Prostate gland (tissue), 2 donors: ENCODE measurements around the gene MRPS18A. TPM values are rescaled to one million over a fixed set of nuclear protein-coding genes. Genes with fewer than 3 reads are reported as not detected.

Source experiments
- DNase-seq: peaks from one replicate; pipeline ENCODE4 v3.0.0-alpha.2; 2019; ENCODE audit warnings: low spot score
- H3K27ac ChIP-seq, 2 donors: fragments of 200-600 bp; sonication (generic); 2 replicates each; pipeline ENCODE4 v1.5.1; 2017 to 2019
- H3K27me3 ChIP-seq: fragments of 200-600 bp; sonication (generic); replicated peaks from 2 replicates; pipeline ENCODE4 v1.5.1; 2019; ENCODE audit not compliant: insufficient read depth
- H3K36me3 ChIP-seq, 2 donors: fragments of 200-600 bp; sonication (generic); 1 replicate in 1 of 2; 2 replicates in 1 of 2; pipeline versions ENCODE4 v1.5.1 to v1.8.1; 2017 to 2019
- H3K4me1 ChIP-seq: fragments of 200-600 bp; sonication (generic); replicated peaks from 2 replicates; pipeline ENCODE4 v1.5.1; 2019
- H3K4me3 ChIP-seq, 2 donors: fragments of 200-600 bp; sonication (generic); 2 replicates each; pipeline ENCODE4 v1.5.1; 2017 to 2019
- H3K9me3 ChIP-seq: fragments of 200-600 bp; sonication (generic); 2 replicates; pipeline ENCODE4 v1.5.1; 2017
- POLR2A ChIP-seq: fragments of 450-650 bp; IDR thresholded peaks from one replicate; pipeline ENCODE4 v1.6.1; 2016; ENCODE audit warnings: antibody characterized with exemption, mild to moderate bottlenecking
- POLR2AphosphoS5 ChIP-seq: sonication (generic); formaldehyde crosslinking; IDR thresholded peaks from one replicate; pipeline ENCODE4 v1.6.1; 2017; ENCODE audit warnings: antibody characterized with exemption
- WGBS: methylation state at CpG from one replicate; pipeline ENCODE4 v1.1.5; 2018; 5-methylcytosine and 5-hydroxymethylcytosine counted together
- intact Hi-C: fragments of 100-400 bp; cut with DNase I; formaldehyde crosslinking; loops from one replicate; pipeline ENCODE4 v1.14.2; 2022
- total RNA-seq, 2 donors: library from RNA; depleted of rRNA; stranded (reverse); fragments of >200 nt; gene quantifications; one replicate each; pipeline ENCODE4 v1.1.0, GENCODE V29; 2016
- TF ChIP-seq, protein P1 (sequence below), 4 experiments: fragments of 200-600 bp in 2 of 4; fragments of 450-650 bp in 2 of 4; sonication (generic) in 2 of 4; IDR thresholded peaks; 1 replicate in 3 of 4; 2 replicates in 1 of 4; pipeline ENCODE4 v1.5.1; 2016 to 2019; ENCODE audit warnings: antibody characterized with exemption in 4 of 4, mild to moderate bottlenecking in 2 of 4, moderate library complexity in 2 of 4

Gene MRPS18A
- total RNA-seq, 2 donors from 2014 or later: 56.6 to 56.9 TPM

DNA sequence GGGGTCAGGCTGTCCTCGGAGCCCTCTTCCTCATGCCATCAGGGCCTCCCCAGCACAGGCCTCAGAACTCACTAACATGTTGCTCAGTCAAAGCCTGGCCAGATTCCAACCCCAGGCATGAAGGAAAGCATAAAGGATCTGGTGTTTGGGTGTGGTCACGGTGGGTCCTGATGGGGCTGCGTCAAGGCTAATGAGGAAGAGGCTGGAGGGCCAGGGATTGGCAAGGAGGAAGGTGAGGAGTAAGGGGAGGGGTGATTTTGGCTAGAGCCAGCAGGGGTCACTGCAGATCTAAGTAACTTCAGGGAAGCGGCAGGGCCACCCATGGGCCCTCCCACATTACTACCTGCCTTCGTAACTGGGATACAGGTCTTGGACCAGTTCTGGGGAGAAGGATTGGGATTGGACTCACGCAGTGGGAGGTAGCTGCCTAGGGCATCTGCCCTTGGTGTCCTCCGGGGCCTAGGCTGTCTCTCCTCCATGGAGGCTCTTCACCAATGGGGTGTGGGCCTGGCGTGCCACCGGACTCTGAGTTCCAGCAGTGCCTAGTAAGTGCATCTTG lies 36.2 kb upstream of the MRPS18A start:
- Histone ChIP-seq H3K27ac (peak overlapping the region in 1 of 2 donors; percentile 84), H3K4me3 (no peak overlapping the region), H3K9me3 (no peaks in the 10 kb centered on the region), H3K27me3 (no peaks in the 10 kb centered on the region), H3K4me1 (peaks cover 13% of the 10 kb centered on the region), H3K36me3 (no peaks in the 10 kb centered on the region)
- 56% methylated on average over 9 of the region's 9 CpGs for WGBS
- intact Hi-C loops: no loop called here
- TF ChIP-seq POLR2AphosphoS5 (peak; percentile 80), POLR2A (peak; percentile 53)
- TF ChIP-seq, protein P1, sequence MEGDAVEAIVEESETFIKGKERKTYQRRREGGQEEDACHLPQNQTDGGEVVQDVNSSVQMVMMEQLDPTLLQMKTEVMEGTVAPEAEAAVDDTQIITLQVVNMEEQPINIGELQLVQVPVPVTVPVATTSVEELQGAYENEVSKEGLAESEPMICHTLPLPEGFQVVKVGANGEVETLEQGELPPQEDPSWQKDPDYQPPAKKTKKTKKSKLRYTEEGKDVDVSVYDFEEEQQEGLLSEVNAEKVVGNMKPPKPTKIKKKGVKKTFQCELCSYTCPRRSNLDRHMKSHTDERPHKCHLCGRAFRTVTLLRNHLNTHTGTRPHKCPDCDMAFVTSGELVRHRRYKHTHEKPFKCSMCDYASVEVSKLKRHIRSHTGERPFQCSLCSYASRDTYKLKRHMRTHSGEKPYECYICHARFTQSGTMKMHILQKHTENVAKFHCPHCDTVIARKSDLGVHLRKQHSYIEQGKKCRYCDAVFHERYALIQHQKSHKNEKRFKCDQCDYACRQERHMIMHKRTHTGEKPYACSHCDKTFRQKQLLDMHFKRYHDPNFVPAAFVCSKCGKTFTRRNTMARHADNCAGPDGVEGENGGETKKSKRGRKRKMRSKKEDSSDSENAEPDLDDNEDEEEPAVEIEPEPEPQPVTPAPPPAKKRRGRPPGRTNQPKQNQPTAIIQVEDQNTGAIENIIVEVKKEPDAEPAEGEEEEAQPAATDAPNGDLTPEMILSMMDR (IDR thresholded peaks at IDR 0.05): peak; percentile 16 to 86 (median 72)
- peak; percentile 84 for DNase-seq

DNA sequence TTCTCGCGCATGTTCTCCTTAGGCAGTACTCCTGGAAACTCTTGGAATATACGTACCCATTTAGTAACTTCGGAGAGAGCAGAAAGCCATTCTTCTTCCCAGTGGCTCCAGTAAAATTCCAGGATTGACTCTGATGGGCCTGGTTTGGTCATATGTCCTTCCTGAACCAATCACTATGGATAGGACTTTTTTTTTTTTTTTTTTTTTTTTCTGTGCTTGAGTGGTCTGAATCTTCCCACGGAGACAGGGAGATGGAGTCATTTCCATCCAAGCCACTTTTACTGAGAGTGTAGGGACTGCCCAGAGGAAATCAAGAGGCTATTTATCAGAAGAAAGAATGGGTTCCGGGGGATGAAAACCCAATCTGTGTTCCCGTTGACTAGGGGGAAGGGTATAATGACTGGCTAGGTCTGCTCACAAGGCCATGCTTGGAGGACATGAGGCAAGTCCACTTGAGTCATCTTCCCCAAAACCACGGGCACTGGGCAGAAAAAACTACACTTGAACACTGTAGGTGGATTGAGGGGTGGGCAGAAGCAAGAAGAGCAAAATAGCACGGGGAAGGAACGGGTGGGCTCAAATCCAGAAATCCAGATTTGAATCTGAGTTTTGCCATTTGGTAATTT lies 35.4 kb upstream of the MRPS18A start:
- Histone ChIP-seq H3K36me3 (no peaks in the 10 kb centered on the region), H3K27ac (no peak overlapping the region), H3K4me1 (peaks cover 13% of the 10 kb centered on the region), H3K4me3 (no peak overlapping the region), H3K9me3 (no peaks in the 10 kb centered on the region), H3K27me3 (no peaks in the 10 kb centered on the region)
- 87% methylated on average over 10 of the region's 10 CpGs for WGBS
- TF ChIP-seq POLR2AphosphoS5 (no peak), POLR2A (no peak)
- TF ChIP-seq, protein P1 (IDR thresholded peaks at IDR 0.05): no peak
- DNase-seq: no peak
- intact Hi-C loops: no loop called here

DNA sequence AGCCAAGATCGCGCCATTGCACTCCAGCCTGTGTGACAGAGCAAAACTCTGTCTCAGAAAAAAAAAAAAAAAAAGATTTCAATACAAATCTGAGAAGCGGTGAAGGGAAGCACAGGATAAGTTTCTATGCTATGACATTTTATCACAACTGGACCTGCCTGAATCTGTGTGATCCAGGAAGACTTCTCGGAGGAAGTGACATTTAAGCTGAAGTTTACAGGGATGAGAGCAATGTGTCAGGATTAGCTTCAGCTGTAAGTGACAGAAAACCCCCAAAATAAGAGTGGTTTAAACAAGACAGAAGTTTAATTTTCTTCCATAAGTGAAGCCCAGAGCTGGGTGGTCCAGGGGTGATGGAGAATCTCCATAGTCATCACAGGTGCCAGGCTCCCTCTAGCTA lies 33.4 kb upstream of the MRPS18A start:
- no peak overlapping the region for H3K4me3 ChIP-seq
- H3K9me3 ChIP-seq: no peaks in the 10 kb centered on the region
- H3K27ac ChIP-seq: no peak overlapping the region
- DNase-seq: no peak
- no peak for TF ChIP-seq POLR2AphosphoS5
- no peak for TF ChIP-seq POLR2A
- TF ChIP-seq, protein P1 (IDR thresholded peaks at IDR 0.05): no peak
- 82% methylated on average over 4 of the region's 4 CpGs for WGBS
- H3K4me1 ChIP-seq: peaks cover 16% of the 10 kb centered on the region
- no peaks in the 10 kb centered on the region for H3K27me3 ChIP-seq
- no peaks in the 10 kb centered on the region for H3K36me3 ChIP-seq
- intact Hi-C loops: no loop called here

DNA sequence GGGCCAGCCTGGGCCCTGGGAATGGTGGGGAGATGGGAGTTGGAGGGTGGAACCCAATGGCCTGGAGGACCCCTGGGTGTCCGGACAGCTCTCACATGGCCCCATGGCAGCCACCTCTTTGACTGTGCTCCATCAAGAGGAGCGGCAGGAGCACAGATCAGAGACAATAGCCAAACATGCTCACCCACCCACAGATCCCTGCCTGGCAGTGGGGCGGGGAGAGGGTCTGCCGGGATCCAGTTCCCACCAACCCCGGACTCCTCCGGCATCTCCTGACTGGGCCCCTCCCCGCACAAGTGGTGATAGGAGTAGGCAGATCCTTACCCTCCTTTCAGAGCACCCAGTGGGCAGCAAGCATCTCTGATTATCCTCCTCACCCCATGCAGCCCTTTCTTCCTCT lies 31.9 kb upstream of the MRPS18A start:
- DNase-seq: no peak
- Histone ChIP-seq H3K27me3 (no peaks in the 10 kb centered on the region), H3K36me3 (no peaks in the 10 kb centered on the region), H3K27ac (no peak overlapping the region), H3K9me3 (no peaks in the 10 kb centered on the region), H3K4me3 (no peak overlapping the region), H3K4me1 (peaks cover 6% of the 10 kb centered on the region)
- 89% methylated on average over 7 of the region's 7 CpGs for WGBS
- intact Hi-C loops: no loop called here
- TF ChIP-seq POLR2AphosphoS5: no peak
- TF ChIP-seq, protein P1 (IDR thresholded peaks at IDR 0.05): no peak
- no peak for TF ChIP-seq POLR2A
